ENCODE measurements around the gene NTN4.

GRCh38 chr12:95723693-95724384 is 66.7 kb downstream of the NTN4 start:
- TF ChIP-seq, protein P1, sequence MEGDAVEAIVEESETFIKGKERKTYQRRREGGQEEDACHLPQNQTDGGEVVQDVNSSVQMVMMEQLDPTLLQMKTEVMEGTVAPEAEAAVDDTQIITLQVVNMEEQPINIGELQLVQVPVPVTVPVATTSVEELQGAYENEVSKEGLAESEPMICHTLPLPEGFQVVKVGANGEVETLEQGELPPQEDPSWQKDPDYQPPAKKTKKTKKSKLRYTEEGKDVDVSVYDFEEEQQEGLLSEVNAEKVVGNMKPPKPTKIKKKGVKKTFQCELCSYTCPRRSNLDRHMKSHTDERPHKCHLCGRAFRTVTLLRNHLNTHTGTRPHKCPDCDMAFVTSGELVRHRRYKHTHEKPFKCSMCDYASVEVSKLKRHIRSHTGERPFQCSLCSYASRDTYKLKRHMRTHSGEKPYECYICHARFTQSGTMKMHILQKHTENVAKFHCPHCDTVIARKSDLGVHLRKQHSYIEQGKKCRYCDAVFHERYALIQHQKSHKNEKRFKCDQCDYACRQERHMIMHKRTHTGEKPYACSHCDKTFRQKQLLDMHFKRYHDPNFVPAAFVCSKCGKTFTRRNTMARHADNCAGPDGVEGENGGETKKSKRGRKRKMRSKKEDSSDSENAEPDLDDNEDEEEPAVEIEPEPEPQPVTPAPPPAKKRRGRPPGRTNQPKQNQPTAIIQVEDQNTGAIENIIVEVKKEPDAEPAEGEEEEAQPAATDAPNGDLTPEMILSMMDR (IDR thresholded peaks at IDR 0.05 in 2 of 3, conservative IDR thresholded peaks at IDR 0.05 in 1 of 3; ENCODE audit: control insufficient read depth in 2 of 3, extremely low read depth in 1 of 3, insufficient read depth in 1 of 3, low read depth in 3 of 3, low read length in 3 of 3): no peak
- TF ChIP-seq SPI1 (IDR thresholded peaks at IDR 0.05; ENCODE audit: borderline replicate concordance, insufficient read depth, low read depth, low read length): no peak
- no peak for TF ChIP-seq SP1 (IDR thresholded peaks at IDR 0.05; ENCODE audit: low read depth, low read length)
- TF ChIP-seq REST (IDR thresholded peaks at IDR 0.05; ENCODE audit: low read depth, low read length): no peak
- TF ChIP-seq POLR2A (IDR thresholded peaks at IDR 0.05; ENCODE audit: low read depth, low read length): no peak
- no peak for TF ChIP-seq EGR1 (IDR thresholded peaks at IDR 0.05; ENCODE audit: borderline replicate concordance in 1 of 2, low read depth in 2 of 2, low read length in 2 of 2)
- TF ChIP-seq, protein P2, sequence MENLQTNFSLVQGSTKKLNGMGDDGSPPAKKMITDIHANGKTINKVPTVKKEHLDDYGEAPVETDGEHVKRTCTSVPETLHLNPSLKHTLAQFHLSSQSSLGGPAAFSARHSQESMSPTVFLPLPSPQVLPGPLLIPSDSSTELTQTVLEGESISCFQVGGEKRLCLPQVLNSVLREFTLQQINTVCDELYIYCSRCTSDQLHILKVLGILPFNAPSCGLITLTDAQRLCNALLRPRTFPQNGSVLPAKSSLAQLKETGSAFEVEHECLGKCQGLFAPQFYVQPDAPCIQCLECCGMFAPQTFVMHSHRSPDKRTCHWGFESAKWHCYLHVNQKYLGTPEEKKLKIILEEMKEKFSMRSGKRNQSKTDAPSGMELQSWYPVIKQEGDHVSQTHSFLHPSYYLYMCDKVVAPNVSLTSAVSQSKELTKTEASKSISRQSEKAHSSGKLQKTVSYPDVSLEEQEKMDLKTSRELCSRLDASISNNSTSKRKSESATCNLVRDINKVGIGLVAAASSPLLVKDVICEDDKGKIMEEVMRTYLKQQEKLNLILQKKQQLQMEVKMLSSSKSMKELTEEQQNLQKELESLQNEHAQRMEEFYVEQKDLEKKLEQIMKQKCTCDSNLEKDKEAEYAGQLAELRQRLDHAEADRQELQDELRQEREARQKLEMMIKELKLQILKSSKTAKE (IDR thresholded peaks at IDR 0.05; ENCODE audit: low read depth, poor library complexity, severe bottlenecking): no peak
- no peak for TF ChIP-seq MTA3 (IDR thresholded peaks at IDR 0.05; ENCODE audit: borderline replicate concordance, low read length)
- no peak for TF ChIP-seq FOXK2 (IDR thresholded peaks at IDR 0.05)
